ENCODE data around the gene VAMP2. TPM values are rescaled to one million over a fixed set of nuclear protein-coding genes. Genes with fewer than 3 reads are reported as not detected.
A peak's percentile ranks its signal among the peaks of the same experiment; 100 is the strongest.

The VAMP2 gene
- total and polyA plus RNA-seq, 9 of the 15 experiments (the other 6 are each of a cell fraction or from before 2014, with no cell fraction given), result 2.3 to 31.8 (median 6.0) TPM

- TF ChIP-seq RERE (CRISPR knock-in tag; IDR thresholded peaks at IDR 0.05; ENCODE audit: borderline replicate concordance) (no peak), ZNF184 (CRISPR knock-in tag; IDR thresholded peaks at IDR 0.05) (no peak), HCFC1 (IDR thresholded peaks at IDR 0.05; ENCODE audit: low read depth, low read length) (peak; percentile 5; the same call in 1 of the 2 replicates), ZSCAN29 (IDR thresholded peaks at IDR 0.05) (no peak), HDAC6 (IDR thresholded peaks at IDR 0.05; ENCODE audit: low read depth, low read length) (no peak), ZKSCAN3 (CRISPR knock-in tag; IDR thresholded peaks at IDR 0.05) (no peak), POLR2AphosphoS2 (IDR thresholded peaks at IDR 0.05; ENCODE audit: low read length) (no peak), ZNF316 (IDR thresholded peaks at IDR 0.05) (peak; percentile 1; the same call in 1 of the 2 replicates), LARP7 (IDR thresholded peaks at IDR 0.05) (no peak), ZNF778 (CRISPR knock-in tag; IDR thresholded peaks at IDR 0.05) (no peak), POLR2H (tag; IDR thresholded peaks at IDR 0.05; ENCODE audit: low read depth) (peak; percentile 90), MECOM (CRISPR knock-in tag; IDR thresholded peaks at IDR 0.05) (no peak)
These were observed 47.4 kb upstream of the VAMP2 start, which contains the start of gene AURKB (continued) for GRCh38 chr17:8209907-8210760.
